ENCODE measurements around the gene HNF1B.

The HNF1B gene

GRCh38 chr17:37761059-37761458, 16.2 kb upstream of the HNF1B start:
- DNase-seq, result no peak

DNA sequence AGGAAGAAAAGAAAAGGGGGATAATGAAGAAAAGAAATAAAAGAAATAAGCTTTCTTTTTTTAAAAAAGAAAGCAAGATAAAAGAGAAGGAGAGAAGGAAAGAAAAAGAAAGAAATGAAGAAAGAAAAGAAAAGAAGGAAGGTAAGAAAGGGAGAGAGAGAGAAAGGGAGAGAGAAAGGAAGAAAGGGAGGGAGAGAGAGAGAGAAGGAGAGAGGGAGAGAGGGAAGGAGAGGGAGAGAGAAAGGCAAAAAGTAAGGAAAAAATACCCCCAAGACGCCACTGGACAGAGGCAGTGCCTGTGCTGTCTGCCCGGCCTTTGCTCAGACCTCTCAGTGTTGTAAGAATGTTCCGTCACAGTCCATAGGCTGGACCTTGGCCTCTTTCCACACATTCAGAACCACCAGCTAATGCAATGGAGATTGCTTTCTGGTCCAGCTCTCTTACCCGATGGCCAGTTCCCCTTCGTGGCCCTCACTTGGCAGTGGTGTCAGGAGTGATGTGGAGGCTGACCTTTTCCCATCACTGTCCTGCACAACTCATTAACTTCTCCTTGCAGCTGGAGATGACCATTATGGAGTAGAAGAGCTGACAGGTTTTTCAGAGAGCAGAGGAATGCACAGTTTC, 14.3 kb upstream of the HNF1B start:
- no peak for DNase-seq

DNA sequence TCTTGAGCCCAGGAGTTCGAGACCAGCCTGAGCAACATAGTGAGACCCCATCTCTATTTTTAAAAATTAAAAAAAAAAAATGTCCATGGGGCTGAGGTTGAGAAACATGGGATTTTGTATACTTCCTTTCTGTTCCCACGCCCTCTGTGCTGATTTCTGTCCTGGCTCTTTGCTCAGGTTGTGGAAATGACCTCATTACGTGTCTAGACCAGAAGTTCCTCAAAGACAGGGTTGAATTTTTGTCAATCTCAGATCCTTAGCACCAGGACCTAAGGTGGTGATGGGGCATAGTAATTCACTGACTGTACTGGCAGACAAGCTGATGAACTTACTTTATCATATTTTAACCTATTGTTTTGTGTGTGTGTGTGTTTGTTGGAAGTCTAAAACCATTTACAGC, 11.2 kb upstream of the HNF1B start:
- no peak for DNase-seq

- no peak for DNase-seq
Measured at GRCh38 chr17:37755455-37755854, 10.6 kb upstream of the HNF1B start.

DNA sequence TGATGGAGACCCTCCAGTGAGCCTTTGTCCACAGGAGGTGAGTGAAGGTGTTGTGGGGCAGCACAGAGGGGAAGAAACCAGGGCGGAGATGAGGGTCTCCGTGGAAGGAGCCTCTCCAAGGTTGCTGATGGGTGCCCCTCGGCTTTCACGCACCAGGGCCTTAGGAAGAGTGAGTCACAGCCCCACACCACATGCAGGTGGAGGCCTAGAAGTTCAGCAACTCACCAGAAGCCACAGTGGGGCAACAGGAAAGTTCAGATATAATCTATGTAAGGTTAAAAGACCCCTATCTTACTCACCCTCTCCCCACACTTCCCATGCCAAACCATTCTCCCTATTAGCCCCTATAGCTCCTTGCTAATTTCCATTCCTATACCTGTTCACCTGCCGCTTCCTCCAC, 9.5 kb upstream of the HNF1B start:
- DNase-seq, result no peak

DNA sequence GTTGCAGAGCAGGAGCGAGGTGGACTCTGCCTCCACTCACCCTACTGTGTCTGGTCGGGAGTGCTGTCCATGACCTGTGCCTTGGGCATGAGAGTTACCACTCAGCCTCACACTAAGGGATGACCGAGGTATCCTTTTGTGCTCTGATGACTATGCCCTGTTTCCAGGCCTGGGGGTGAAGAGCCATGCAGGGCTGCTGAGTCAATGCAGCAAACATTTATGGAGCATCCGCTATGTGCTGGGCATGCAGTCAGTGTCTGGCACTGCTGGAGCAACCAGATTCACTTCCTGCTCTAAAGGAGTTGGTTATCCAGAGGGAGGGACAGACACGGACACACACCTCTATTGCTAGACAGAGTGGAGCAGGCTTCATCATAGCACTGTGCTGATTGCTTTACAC, 7.6 kb upstream of the HNF1B start:
- DNase-seq, result no peak

- DNase-seq, result no peak
Measured at GRCh38 chr17:37750768-37751475, 6.1 kb upstream of the HNF1B start.

GRCh38 chr17:37750292-37750691, 5.4 kb upstream of the HNF1B start:
- DNase-seq, result no peak

DNA sequence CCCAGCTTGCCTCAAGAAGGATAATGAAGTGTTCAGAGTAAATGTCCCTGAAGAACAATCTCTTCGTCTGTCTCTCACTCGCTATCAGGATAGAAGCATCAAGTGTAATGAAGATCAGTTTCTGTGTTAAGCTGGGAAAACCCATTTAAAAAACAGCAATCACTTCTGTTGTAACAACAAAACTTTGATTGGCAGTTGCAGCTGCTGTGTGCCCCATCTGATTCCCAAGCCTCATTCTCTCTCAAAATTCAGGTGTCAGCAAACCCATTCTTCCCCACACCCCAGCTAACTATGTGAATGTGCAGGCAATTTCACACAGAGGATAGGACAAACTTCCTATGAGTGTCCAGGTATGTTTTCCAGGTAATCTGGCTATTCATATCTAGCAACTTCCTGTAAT, 2.4 kb upstream of the HNF1B start:
- no peak for DNase-seq

GRCh38 chr17:37746617-37747016, 1.8 kb upstream of the HNF1B start:
- no peak for DNase-seq

DNA sequence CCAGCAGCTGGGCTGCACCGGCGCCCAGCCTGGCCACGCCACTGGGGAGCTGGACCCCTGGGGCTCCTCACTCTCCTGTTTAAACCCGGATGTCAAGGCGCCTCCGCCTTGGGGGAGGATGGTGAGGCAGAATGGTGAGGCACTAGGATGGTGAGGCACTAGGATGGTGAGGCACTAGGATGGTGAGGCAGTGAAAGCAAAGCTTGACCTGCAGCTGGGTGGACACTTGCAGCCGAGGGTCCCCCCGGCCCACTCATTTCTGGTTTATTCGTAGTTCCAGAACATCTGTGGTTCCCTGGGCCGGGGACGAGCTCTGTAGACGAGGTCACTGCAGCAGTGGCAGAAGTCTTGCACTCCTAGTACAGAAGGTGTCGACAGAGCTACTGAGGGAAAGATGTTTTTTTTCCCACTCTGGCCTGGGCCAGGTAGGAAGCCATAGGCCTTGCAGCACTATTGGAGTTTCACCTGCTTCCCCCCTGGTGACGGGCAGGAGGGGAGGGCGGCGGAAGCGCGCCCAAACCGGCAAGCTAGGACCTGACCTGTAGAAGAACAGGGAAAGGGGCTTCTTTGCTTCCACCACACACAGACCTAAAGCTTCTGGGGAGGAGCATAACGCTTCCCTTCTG, 1.1 kb upstream of the HNF1B start:
- no peak for DNase-seq

GRCh38 chr17:37744633-37744927, 279 bp downstream of the HNF1B start:
- no peak for DNase-seq

- DNase-seq, result no peak
Measured at GRCh38 chr17:37743875-37744632, 805 bp downstream of the HNF1B start.

- no peak for DNase-seq
Measured at GRCh38 chr17:37743612-37743874, 1.3 kb downstream of the HNF1B start.

DNA sequence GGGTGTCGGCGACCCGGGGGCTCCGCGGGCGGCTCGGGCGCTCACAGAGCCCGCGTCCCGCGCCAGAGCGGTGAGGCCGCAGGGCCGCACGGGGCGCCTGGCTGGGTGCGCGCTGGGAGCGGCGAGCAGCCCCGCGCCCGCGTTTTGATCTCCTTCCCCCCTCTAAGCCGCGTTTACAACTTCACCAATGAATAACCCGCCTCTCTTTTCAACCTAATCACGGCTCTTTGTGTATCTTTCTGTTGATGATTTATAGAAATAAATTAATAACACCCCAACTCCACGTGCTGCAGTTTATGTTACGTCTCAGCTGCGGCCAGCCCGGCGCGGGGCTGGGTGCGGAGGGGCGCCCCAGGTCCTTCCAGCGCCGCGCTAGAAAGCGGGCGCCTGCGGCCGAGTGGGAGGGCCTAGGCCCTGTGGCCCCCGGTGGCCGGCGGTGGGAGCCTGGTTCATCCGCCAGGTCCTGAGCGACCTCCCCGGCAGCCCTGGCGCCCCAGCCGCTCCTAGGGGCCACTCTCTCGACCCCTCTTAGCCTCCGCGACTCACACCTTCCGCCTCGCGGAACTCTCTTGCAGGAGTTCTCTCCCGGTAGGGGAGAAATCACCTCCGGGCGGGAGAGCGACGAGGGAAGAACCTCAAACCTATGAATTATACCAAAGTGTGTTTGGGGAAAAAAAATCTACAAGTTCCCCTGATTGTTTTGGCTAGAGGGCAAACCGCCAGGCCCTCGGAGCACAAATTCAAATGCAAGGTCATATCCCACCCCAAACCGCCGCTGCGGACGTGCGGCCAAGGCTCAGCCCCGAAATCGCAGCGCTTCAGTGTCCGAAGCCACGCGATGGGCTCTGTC, 1.9 kb downstream of the HNF1B start:
- no peak for DNase-seq

GRCh38 chr17:37742116-37742761, 2.6 kb downstream of the HNF1B start:
- no peak for DNase-seq

- no peak for DNase-seq
Measured at GRCh38 chr17:37741341-37742115, 3.3 kb downstream of the HNF1B start.

GRCh38 chr17:37740915-37741314, 3.9 kb downstream of the HNF1B start:
- no peak for DNase-seq

DNA sequence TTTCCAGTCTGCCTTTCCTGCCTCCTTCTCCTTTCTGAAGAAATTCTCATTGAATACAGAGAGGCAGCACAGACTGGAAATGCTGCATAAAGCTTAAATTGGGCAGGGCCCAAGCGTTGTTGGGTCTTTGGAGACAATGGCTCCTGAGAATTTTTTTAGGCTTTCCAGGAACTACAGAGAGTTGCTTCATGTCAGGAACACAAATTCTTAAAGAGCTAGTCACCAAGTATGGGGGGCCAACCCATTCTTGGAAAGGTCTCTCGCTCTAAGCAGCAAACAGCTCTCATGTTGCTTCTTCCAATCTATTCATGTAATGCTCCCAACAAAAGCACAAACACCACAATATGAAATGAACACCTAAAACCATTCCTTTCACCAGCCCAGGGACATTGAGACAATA, 6.9 kb downstream of the HNF1B start:
- DNase-seq, result no peak

DNA sequence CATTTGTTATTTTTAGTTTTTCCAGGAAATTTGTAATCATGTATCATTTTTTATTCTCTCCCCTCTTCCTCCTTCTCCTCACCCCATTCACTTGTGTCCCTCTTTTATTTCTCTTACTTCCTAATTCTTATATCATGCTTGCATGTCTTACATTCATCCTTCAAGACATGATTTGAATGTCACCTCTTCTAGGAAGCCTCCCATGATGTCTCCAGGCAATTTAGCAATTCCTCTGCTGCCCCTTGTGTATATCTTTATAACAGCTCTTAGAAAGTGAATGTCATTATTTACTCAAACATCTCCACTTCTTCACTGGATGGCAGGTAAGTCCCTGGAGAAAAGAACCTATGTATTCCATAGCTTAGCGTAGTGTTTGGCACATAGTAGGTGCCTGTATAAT, 7.8 kb downstream of the HNF1B start:
- DNase-seq, result no peak

DNA sequence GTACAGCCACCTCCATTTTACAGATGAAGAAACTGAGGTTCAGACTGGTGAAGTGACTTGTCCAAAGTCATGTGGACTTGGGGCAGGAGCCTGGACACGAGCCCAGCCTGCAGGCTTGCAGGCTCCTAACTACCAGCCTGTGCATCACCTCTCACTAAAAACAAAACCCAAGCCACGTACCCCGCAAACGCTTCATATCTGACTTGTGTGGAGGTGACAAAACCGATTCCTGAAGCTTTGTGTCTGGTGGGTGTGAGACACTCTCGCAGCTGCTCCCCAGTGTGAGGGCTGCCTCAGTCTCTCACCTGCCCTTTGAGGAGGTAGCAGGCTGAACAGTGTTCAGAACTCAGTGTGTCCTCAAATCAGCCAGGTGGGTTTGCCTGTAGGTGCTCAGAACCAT, 8.4 kb downstream of the HNF1B start:
- no peak for DNase-seq

DNA sequence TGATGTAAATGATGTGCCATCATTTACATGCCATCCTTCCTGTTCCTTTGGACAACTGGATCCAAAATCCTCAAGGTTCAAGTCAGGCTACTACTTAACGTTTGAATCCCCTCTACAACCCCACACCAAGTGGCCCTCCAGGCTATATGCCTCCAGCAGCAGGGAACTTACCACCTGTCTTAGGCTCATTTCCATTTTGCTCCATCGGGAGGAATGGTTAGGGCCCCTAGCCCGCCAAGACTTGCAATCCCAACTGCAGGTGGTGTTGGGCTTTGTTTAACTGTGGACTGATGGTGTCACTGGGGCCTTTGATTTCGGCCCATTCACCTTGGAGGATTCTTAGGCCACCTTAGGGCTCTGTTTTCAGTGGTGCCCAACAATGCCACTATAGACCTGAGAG, 9.7 kb downstream of the HNF1B start:
- no peak for DNase-seq
